SHP77 (cell line): ENCODE results near the gene BCR.
"Not testable (repeated sequence)": the region's sequence is repeated elsewhere in the genome, so short reads cannot be mapped to it uniquely, and the experiment has no call there.

ENCODE experiments used
- DNase-seq, 2 experiments: peaks; one replicate each; lab custom pipeline; 2025; lab: John Stamatoyannopoulos, UW

Gene BCR

DNA sequence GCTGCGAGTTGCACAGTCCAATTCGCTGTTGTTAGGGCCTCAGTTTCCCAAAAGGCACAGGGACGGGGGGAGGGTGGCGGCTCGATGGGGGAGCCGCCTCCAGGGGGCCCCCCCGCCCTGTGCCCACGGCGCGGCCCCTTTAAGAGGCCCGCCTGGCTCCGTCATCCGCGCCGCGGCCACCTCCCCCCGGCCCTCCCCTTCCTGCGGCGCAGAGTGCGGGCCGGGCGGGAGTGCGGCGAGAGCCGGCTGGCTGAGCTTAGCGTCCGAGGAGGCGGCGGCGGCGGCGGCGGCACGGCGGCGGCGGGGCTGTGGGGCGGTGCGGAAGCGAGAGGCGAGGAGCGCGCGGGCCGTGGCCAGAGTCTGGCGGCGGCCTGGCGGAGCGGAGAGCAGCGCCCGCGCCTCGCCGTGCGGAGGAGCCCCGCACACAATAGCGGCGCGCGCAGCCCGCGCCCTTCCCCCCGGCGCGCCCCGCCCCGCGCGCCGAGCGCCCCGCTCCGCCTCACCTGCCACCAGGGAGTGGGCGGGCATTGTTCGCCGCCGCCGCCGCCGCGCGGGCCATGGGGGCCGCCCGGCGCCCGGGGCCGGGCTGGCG is at the start of gene BCR:
TSS of gene BCR (plus strand) at position 209 of the 592 bp plus-strand sequence. CDS start 452 bp downstream, outside the sequence.
- DNase-seq: peak in 1 of 2 experiments; percentile 76

DNA sequence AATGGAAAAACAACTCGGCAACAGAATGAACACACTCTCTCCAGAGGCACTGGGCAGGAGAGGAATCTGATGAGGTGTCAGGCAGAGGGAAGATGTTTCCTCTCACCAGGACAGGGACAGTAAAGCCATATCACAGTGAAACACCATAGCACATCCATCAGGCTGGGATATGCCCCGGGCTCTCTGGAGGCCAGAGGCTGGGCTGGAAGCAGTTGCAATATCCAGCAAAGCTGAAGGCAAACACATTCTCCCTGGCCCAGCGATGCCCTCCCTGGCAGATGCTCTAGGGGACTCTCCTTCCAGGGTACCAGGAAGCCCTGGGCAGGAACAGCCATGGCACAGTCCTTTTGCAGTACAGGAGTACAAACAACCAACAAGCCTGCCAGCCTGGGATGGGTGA is 49.6 kb upstream of the BCR start:
- DNase-seq: no peak

DNA sequence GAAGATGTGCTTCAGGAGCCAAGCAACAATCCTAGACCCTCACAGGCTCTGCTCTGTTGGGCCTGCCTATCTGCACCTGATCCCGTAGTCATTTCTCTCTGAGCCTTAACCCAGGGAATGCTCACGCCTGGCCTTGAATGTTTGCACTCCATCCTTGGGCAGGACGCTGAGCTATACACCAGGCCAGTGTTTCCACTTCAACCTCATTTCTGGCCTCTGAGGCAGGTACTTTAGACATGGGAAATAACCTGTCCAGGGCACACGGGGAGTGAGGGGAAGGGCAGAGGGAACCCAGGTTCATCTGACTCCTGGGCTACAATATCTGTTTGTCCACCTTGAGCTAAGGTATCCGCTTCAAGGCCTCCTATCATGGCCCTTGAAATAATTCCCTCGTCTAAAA is 48.4 kb upstream of the BCR start:
- DNase-seq: no peak

DNA sequence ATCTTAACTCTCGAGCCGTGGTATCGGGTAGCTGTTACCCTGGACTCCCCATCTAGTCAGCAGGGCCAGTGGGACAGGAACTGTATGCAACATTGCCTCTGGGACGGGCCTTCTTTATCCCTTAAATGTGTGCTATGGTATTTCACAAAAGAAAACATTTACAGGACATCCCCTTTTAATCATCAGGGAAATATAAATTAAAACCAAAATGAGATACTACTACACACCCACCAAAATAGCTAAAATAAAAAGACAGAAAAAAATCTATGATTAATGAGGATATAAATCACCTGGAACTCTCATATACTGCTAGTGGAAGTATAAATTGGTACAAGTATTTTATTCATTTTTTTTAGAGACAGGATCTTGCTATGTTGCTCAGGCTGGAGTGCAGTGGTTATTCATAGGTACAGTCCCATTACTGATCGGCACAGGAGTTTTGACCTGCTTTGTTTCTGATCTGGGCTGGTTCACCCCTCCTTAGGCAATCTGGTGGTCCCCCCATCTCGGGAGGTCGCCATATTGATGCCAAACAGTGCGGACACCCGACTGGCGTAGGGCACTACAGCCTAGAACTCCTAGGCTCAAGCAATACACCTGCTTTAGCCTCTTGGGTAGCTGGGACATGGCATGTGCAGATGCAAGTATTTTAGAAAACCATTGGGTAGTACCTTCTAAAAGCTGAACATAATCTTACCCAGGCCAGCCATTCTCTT is 47.8 kb upstream of the BCR start:
- no peak for DNase-seq

DNA sequence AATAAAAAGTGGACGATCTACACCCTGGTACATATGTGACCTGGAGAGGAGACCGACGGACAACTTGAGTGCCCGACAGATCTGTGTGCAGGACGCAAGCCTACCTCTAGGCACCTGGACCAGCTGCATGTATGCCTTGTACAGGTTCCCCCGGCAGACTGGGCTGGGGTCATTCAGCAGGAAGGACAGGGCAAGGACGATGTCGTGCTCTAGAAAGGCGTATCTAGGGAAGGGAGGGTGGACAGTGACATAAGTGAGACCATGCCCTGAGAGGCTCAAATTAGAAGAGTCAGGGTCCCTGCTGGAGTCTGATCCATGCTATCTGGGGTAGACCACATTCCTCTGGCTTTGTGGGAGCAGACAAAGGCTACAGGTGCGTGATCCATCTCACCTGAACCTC is 46.4 kb upstream of the BCR start:
- no peak for DNase-seq

DNA sequence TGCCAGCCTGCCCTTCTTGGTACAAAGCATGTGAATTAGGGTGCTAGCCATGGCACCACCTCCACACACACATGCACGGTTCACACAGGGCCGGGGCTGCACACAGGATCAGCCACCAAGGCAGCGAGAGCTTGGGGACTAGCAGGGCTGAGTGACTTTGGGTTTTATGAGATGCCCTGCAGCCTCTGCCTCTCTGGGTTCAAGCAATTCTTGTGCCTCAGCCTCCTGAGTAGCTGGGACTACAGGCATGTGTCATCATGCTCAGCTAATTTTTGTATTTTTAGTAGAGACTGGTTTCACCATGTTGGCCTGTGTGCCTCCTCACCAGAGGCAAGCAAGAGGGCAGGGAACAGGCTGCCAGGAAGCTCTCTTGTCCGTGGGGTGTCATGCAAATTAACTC is 43.3 kb upstream of the BCR start:
- DNase-seq: not testable (repeated sequence)

DNA sequence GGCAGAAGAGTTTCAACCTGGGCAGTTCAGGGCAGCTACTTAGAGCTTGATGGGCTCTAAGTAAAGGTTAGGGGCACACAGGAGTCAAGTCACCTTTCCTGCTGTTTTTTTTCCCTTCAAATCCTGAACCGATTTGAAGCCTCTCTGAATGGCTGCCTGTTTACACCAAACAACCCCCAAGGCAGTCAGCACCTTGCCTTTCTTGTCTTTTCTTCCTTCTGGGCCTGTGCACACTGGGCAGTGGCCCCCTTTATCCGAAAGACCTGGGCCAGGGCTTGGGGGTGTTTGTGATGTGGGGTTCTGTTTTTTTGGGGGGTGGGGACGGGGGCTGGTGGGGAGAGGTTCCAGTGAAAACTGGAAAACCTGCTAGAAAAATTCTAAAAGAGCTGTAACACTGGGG is 42.8 kb upstream of the BCR start:
- DNase-seq: no peak

DNA sequence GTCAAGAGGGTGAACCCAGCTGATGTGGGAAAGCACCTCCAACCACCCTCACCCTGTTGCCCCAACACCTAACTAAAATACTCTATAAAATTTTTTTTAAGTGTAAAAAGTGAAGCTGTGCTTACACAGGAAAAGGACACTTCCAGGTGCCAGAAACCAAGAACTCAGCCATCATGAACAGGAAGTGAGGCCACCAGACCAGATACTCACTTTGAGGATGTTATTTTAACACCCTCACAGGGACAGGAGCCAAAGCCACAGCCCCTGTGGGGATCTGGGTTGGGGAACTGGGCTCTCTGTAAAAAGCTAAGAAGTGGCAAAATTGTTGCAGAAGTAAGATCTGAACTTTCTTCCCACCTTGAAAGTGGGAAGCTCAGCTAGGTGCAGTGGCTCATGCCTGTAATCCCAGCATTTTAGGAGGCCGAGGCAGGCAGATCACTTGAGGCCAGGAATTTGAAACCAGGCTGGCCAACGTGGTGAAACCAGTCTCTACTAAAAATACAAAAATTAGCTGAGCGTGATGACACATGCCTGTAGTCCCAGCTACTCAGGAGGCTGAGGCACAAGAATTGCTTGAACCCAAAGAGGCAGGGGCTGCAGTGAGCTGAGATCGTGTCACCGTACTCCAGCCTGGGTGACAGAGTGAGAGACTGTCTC is 42.3 kb upstream of the BCR start:
- no peak for DNase-seq

DNA sequence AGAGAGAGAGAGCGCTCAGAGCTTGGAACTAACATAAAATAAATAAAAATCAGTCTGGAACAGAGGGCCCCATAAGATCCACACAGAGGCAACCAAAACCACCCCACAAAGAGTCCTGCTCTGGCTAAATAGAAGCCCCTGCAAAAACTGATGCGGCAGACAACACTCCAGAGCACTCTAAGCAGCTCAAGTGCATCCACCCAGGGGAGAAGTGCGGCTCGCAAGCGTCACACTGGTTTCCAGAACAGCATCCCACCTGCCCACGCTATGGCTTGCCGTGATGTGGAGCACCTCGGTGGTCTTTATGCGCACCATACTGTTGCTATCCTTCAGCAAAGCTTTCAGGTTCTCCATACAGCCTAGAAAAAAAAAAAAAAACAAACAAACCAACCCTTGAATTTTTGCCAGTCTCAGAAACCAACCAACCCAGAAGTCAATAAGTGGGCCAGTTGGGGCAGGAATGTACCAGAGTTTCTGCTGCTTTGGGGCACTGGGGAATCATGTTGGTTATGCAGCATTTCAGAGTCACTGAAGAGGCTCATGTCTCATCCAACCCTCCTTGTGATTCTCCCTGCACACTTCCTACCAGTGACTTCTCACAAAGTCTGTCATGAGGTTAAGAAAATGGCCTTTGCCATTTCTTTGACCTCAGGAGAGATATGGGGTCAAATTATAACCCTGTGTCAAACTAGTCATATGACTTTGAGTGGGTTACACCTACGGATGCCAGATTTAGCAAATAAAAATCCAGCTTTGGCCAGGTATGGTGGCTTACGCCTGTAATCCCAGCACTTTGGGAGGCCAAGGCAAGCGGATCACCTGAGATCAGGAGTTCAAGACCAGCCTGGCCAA is 41.5 kb upstream of the BCR start:
- no peak for DNase-seq

DNA sequence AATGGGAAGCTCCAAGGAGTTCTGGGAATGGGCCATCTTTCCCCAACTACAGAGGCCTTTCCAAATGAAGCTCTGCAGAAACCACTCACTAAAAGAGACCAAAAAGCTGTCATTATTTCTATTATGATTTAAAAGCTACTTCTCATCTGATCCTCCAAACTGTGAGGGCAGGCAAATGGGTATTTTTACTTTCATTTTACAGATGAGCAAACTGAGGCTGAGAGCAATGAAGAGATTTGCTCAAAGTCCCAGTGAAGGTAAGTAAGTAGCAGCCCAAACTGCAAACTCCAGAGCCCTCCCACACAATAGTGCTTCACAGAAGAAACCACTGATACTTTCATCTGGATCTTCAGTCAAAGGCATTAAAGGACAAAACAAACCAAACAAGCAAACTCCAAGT is 39.9 kb upstream of the BCR start:
- no peak for DNase-seq

DNA sequence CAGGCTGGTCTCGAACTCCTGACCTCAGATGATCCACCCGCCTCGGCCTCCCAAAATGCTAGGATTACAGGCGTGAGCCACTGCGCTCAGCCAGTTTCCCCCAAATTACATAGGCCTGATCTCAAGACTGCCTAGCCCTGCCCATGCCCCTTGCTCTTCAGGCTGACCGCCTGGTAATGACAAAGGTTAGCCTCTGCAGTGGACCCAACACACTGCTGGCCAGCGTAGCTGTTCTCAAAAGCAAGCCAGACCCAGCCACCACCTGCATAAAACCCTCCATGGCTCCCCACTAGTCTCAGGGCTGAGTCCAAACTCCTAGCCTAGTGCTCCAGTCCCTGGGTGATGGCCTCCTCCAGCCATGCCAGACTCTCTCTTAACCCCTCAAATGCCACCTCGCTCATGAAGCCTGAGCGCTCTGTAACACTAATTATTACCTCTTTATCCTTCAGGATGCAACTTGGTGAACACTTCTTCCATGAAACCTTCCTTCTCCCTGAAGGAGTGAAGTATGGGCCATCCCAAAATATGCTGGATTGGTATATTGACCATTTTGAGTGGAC is 37.7 kb upstream of the BCR start:
- no peak for DNase-seq

DNA sequence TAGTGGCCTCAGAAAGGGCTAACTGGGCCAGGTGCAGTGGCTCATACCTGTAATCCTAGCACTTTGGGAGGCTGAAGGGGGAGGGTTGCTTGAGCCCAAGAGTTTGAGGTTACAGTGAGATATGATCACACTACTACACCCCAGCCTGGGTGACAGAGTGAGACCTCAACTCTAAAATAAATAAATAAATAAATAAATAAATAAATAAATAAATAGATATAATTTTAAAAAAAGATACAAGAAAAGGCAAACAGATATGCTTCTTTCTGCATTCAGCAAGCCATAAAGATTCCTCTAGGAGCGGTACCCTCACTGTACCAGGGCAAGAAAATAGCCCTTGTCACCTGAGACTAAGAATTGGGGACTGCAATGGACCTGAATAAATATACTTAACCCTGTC is 37.2 kb upstream of the BCR start:
- DNase-seq: no peak

DNA sequence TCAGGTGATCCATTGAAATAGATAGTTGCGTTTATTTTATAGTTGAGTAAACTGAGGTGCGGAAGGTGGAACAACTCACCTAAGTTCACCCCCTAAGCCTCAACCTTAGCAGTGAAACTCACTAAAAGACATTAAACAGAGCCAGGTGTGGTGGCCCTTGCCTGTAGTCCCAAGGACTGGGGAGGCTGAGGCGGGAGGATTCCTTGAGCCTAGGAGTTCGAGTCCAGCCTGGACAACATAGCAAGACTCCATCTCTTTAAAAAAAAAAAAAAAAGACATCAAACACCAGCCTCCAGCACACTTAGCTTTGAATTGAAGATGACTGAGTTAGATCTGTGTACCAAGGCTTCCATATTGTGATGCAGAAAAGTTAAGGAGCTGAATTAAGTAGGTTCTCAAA is 35.9 kb upstream of the BCR start:
- no peak for DNase-seq

DNA sequence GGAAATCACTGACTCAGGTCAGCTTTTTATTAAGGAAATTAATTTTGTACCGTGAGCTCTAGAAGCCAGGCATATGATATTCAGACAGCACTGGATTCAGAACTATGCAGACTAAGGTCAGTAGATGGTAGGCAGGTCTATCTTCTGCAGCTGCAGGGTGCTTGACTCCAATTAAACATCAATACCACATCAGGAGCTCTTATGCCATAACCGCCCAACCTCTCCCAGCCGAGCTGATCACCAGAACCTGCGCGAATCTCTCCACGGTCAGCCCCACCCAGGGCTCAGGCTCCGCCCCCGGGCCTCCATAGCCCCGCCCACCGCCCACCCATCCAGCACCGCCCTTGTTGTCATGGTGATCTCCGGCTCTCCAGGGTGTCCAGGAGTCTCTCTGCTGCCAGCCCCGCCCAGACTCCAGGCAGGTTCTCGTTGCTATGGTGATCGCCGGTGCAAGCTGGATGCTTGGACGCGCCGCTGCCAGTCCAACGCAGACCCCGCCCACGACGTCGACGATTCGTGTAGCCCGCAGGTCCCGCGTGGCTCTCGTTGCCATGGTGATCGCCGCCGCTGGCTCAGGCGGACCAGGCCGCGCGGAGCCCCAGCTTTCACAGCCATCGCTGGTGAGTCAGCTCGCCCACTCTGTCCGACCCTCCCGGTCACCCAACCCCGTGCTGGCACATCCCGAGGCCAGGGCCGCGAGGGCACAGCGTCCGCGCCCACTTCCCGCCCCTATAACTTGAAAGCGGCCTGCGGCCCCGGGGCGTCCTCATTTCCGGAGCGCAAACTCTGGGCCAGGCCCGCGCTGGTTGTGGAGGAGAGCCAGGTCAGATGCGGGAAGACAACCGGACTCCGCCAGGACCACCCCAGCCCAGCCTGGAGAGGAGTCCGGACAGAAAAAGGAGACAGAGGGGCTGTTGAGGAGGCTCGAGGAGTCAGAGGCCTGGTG is 35.1 kb upstream of the BCR start, which contains the start of gene RAB36:
TSS of gene RAB36 (plus strand) at position 546 of the 946 bp plus-strand sequence. CDS start 1,140 bp downstream, outside the sequence.
- DNase-seq: peak; percentile 99

DNA sequence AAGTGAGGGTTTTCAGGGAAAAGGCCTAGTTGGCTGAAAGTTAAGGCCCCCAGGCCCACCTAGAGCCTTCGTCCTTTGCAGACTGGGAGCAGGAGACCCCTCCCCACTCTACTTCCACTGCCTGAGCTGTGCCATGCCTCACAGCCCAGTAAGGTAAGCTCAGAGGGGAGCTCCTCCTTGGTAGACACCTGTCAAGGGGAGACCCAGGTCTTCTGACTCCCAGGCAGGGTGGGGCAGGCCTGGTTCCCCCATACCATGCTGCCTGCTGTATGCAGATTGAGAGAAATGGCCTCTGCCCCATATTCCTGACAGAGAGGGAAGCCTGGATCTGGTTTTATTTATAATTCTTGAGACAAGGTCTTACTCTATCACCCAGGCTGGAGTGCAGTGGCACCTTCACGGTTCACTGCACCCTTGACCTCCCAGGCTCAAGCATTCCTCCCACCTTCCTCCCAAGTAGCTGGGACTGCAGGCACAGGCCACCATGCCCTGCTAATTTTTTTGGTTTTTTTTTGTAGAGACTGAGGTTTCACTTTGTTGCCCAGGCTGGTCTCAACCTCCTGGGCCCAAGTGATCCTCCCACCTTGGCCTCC is 34.3 kb upstream of the BCR start:
- DNase-seq: no peak

DNA sequence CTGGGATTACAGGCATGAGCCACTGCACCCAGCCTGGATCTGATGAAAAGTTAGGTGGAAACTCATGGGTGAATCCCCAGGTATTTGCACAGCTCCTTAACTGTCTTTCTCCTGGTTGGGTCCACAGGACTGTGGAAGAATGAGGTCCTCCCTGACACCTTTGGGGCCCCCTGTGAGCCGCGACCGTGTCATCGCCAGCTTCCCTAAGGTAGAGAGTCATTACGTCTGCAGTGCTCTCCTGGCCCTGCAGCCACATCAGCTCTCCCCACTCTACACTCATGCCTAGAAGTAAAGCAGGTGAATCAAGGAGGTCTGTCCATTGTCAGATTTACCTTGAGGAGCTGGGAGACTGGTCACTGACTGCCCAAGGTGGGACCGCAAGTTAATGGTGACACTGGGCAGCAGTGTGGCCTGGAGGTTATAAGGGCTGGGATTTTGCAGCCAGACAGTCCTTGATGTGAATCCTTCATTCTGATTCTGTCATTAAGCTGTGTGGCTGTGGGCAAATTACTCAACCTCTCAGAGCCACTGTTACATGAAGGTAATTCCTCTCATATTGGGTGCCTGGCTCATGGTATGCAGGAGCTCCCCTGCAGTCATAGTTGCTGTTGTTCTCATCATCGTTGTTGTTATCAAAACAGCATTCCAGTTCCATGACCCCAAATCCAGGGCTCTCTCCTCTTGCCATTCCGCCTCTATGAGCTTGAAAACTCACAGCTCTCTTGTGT is 33.7 kb upstream of the BCR start:
- no peak for DNase-seq

DNA sequence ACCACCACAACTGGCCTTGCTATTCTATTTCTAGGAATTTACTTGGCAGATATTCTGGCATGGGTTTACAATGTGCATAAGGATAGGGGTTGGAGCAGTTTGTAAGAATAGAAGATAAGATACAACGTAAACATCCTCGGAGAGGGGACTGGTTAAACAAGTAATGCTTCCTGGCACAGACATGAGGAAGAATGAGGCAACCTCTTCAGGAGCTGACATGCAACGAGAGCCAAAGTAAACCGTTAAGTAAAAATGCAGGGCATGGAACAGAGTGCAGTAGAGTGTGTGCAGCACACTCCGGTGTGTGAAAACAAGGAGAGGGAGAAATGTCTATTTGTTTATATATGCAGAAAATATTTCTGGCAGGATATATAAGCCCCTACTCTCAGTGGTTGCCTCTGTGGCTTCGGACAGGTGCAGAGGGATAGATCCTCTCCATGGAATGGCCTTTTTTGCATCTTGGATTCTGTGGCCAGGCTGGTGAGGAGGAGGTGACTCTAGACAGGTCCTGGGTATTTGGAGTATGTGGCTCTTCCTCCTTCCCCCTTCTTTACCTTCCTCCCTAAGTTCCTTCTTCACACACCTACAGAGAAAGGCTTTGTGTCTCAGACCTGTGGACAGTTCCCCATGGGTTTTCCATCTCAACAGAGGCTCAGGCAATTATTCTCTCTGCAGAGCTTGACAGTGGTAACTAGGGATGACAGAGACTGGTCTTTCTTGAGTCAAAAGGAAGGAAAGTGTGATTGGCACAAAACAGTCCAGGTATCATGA is 32.5 kb upstream of the BCR start:
- no peak for DNase-seq

DNA sequence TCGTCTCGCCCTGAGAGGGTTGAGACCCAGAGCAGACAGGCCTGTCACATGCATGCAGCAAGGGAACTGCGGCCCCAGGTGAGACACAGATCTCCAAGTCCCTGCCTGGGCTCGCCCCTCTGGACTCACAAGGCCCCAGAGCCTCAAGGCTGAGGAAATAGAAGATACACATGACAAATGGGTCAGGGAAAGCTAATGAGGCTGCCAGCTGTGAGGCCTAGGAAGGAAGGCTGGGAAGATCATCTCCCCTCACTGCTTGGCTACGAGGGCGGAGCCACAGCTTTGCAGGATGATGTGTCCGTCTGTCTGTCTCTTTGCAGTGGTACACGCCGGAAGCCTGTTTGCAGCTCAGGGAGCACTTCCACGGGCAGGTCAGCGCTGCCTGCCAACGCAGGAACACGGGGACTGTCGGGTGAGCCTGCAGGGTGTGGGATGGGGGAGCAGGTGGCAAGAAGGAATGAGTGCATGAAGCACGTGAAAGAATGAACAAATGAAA is 30.5 kb upstream of the BCR start:
- DNase-seq: no peak

DNA sequence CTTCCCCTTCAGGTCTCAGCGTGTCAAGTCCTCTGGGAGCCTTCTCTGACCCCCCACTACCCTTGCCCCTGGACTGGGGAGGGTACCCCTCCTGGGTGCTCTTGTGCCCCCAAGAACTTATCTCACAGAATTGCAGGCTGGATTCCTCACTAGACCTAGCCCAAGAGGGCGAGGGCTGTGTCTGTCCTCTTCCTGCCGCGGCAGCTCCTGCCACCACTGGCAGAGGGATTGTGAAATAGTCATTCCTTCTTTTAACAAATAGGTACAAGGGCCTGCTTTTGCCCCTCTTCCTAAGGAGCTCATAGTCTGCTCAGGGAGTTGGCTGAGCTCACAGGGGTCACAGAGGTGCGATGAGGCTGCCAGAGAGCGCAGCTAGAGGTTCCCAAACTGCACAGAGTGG is 29.5 kb upstream of the BCR start:
- no peak for DNase-seq
